Naive B cell (primary cell): ENCODE results near the gene CDK15. TPM values are rescaled to one million over a fixed set of nuclear protein-coding genes. Genes with fewer than 3 reads are reported as not detected.
"Not testable (repeated sequence)": the region's sequence is repeated elsewhere in the genome, so short reads cannot be mapped to it uniquely, and the experiment has no call there.

ENCODE experiments used
- ATAC-seq, 2 donors: fragments of 150-1000 bp; cut with Tn5 transposase; 2 replicates each; pipeline ENCODE4 v1.10.0; 2021; ENCODE audit warnings: low read depth in 2 of 2, mild to moderate bottlenecking in 2 of 2, moderate library complexity in 2 of 2
- DNase-seq: peaks from one replicate; pipeline ENCODE4 v3.0.0; 2022
- H3K27ac Mint-ChIP-seq, 6 donors: one replicate each; pipeline ENCODE4 v1.8.0; 2020 to 2022; ENCODE audit warnings: mild to moderate bottlenecking in 6 of 6, mixed read lengths in 6 of 6, moderate library complexity in 5 of 6, inconsistent platforms in 2 of 6
- H3K27me3 Mint-ChIP-seq, 3 donors: one replicate each; pipeline ENCODE4 v1.8.0; 2021 to 2022; ENCODE audit warnings: mixed read lengths in 3 of 3, mild to moderate bottlenecking in 1 of 3
- H3K36me3 Mint-ChIP-seq, 2 donors: one replicate each; pipeline ENCODE4 v1.8.0; 2020 to 2022; ENCODE audit warnings: mixed read lengths in 2 of 2, inconsistent platforms in 1 of 2, mild to moderate bottlenecking in 1 of 2
- H3K4me1 Mint-ChIP-seq, 3 donors: one replicate each; pipeline ENCODE4 v1.8.0; 2020 to 2022; ENCODE audit warnings: mixed read lengths in 3 of 3, inconsistent platforms in 1 of 3, mild to moderate bottlenecking in 1 of 3, moderate library complexity in 1 of 3
- H3K4me3 Mint-ChIP-seq, 8 donors: one replicate each; pipeline ENCODE4 v1.8.0; 2020 to 2022; ENCODE audit warnings: mild to moderate bottlenecking in 8 of 8, mixed read lengths in 8 of 8, moderate library complexity in 8 of 8, inconsistent platforms in 2 of 8
- H3K9me3 Mint-ChIP-seq, 7 donors: one replicate each; pipeline ENCODE4 v1.8.0; 2020 to 2022; ENCODE audit warnings: mixed read lengths in 7 of 7, mild to moderate bottlenecking in 5 of 7, inconsistent platforms in 2 of 7, moderate library complexity in 1 of 7
- polyA plus RNA-seq, 6 donors: library from polyadenylated mRNA; unstranded; fragments of 300-500 nt; fragmentation: Illumina TruSeq; gene quantifications; one replicate each; pipeline ENCODE4 v1.2.3, GENCODE V29; 2021; ENCODE audit warnings: low read depth in 6 of 6

The CDK15 gene
- polyA plus RNA-seq, result not detected

GRCh38 chr2:201806442-201807170 lies at the start of gene CDK15:
TSS of gene CDK15 (plus strand) at chr2:201806537. CDS start at chr2:201806665, 128 bp downstream.
- H3K27ac Mint-ChIP-seq, result peak within 1 kb of the TSS in 2 of 6 donors; percentile 47 to 83
- no peak within 1 kb of the TSS for H3K4me3 Mint-ChIP-seq
- peaks cover 0 to 4% (median 0%) of the 10 kb centered on the region in 3 donors for H3K4me1 Mint-ChIP-seq
- H3K27me3 Mint-ChIP-seq, result peaks cover 11 to 23% (median 16%) of the 10 kb centered on the region in 3 donors
- no peaks in the 10 kb centered on the region for H3K9me3 Mint-ChIP-seq
- no peak for ATAC-seq
- no peak for DNase-seq
- no peaks in the 10 kb centered on the region for H3K36me3 Mint-ChIP-seq

GRCh38 chr2:201758234-201758633 lies 48.1 kb upstream of the CDK15 start:
- Mint-ChIP-seq H3K4me1 (no peaks in the 10 kb centered on the region), H3K36me3 (peaks cover 11 to 22% of the 10 kb centered on the region in 2 donors), H3K27me3 (no peaks in the 10 kb centered on the region), H3K9me3 (no peaks in the 10 kb centered on the region), H3K27ac (no peak overlapping the region), H3K4me3 (no peak overlapping the region)
- ATAC-seq (no peak), DNase-seq (no peak)

- Mint-ChIP-seq H3K4me1 (no peaks in the 10 kb centered on the region), H3K27ac (no peak overlapping the region), H3K4me3 (no peak overlapping the region), H3K27me3 (no peaks in the 10 kb centered on the region), H3K9me3 (no peaks in the 10 kb centered on the region), H3K36me3 (peaks cover 11 to 24% of the 10 kb centered on the region in 2 donors)
- no peak for DNase-seq
- no peak for ATAC-seq
Measured at GRCh38 chr2:201758873-201759272, 47.5 kb upstream of the CDK15 start.

- DNase-seq (no peak), ATAC-seq (no peak)
- Mint-ChIP-seq H3K36me3 (peaks cover 11 to 21% of the 10 kb centered on the region in 2 donors), H3K4me1 (no peaks in the 10 kb centered on the region), H3K27ac (no peak overlapping the region), H3K4me3 (no peak overlapping the region), H3K9me3 (no peaks in the 10 kb centered on the region), H3K27me3 (no peaks in the 10 kb centered on the region)
Measured at GRCh38 chr2:201759567-201759966, 46.8 kb upstream of the CDK15 start.

- Mint-ChIP-seq H3K27ac (peak overlapping the region in 1 of 6 donors; percentile 16), H3K36me3 (peaks cover 11 to 25% of the 10 kb centered on the region in 2 donors), H3K27me3 (no peaks in the 10 kb centered on the region), H3K4me3 (no peak overlapping the region), H3K4me1 (no peaks in the 10 kb centered on the region), H3K9me3 (no peaks in the 10 kb centered on the region)
- DNase-seq (no peak), ATAC-seq (no peak)
Measured at GRCh38 chr2:201761101-201761500, 45.2 kb upstream of the CDK15 start.

- not testable (repeated sequence) for H3K27me3 Mint-ChIP-seq, DNase-seq, H3K4me3 Mint-ChIP-seq, H3K27ac Mint-ChIP-seq, ATAC-seq, H3K9me3 Mint-ChIP-seq, H3K4me1 Mint-ChIP-seq
- H3K36me3 Mint-ChIP-seq, result peaks cover 11 to 29% of the 10 kb centered on the region in 2 donors
Measured at GRCh38 chr2:201764469-201764868, 41.9 kb upstream of the CDK15 start.

- Mint-ChIP-seq H3K4me3 (no peak overlapping the region), H3K4me1 (no peaks in the 10 kb centered on the region), H3K9me3 (peaks cover 0 to 1% (median 0%) of the 10 kb centered on the region in 7 donors), H3K36me3 (peaks cover 11 to 22% of the 10 kb centered on the region in 2 donors), H3K27ac (no peak overlapping the region), H3K27me3 (no peaks in the 10 kb centered on the region)
- DNase-seq, result no peak
- no peak for ATAC-seq
Measured at GRCh38 chr2:201765799-201766198, 40.5 kb upstream of the CDK15 start.

- no peaks in the 10 kb centered on the region for H3K4me1 Mint-ChIP-seq
- H3K36me3 Mint-ChIP-seq, result peaks cover 0 to 15% of the 10 kb centered on the region in 2 donors
- H3K9me3 Mint-ChIP-seq, result peaks cover 0 to 1% (median 0%) of the 10 kb centered on the region in 7 donors
- no peak overlapping the region for H3K27ac Mint-ChIP-seq
- H3K4me3 Mint-ChIP-seq, result no peak overlapping the region
- H3K27me3 Mint-ChIP-seq, result no peaks in the 10 kb centered on the region
- ATAC-seq, result no peak
- DNase-seq, result no peak
Measured at GRCh38 chr2:201768918-201769317, 37.4 kb upstream of the CDK15 start.

GRCh38 chr2:201769666-201770373 lies 36.5 kb upstream of the CDK15 start:
- DNase-seq, result no peak
- no peaks in the 10 kb centered on the region for H3K27me3 Mint-ChIP-seq
- H3K27ac Mint-ChIP-seq, result no peak overlapping the region
- H3K4me3 Mint-ChIP-seq, result no peak overlapping the region
- ATAC-seq, result no peak
- H3K4me1 Mint-ChIP-seq, result no peaks in the 10 kb centered on the region
- peaks cover 0 to 14% of the 10 kb centered on the region in 2 donors for H3K36me3 Mint-ChIP-seq
- H3K9me3 Mint-ChIP-seq, result peaks cover 0 to 1% (median 0%) of the 10 kb centered on the region in 7 donors

- Mint-ChIP-seq H3K27ac (no peak overlapping the region), H3K9me3 (no peaks in the 10 kb centered on the region), H3K36me3 (peaks cover 0 to 6% of the 10 kb centered on the region in 2 donors), H3K4me3 (no peak overlapping the region), H3K4me1 (no peaks in the 10 kb centered on the region), H3K27me3 (no peaks in the 10 kb centered on the region)
- DNase-seq (no peak), ATAC-seq (no peak)
Measured at GRCh38 chr2:201773990-201774389, 32.3 kb upstream of the CDK15 start.

- ATAC-seq, result no peak
- no peak for DNase-seq
- Mint-ChIP-seq H3K27me3 (no peaks in the 10 kb centered on the region), H3K4me3 (no peak overlapping the region), H3K9me3 (no peaks in the 10 kb centered on the region), H3K4me1 (peaks cover 0 to 2% (median 0%) of the 10 kb centered on the region in 3 donors), H3K36me3 (peaks cover 0 to 6% of the 10 kb centered on the region in 2 donors), H3K27ac (no peak overlapping the region)
Measured at GRCh38 chr2:201774546-201774945, 31.8 kb upstream of the CDK15 start.

- no peak for DNase-seq
- Mint-ChIP-seq H3K4me1 (peaks cover 5 to 9% (median 7%) of the 10 kb centered on the region in 3 donors), H3K9me3 (no peaks in the 10 kb centered on the region), H3K4me3 (no peak overlapping the region), H3K27ac (no peak overlapping the region), H3K27me3 (no peaks in the 10 kb centered on the region), H3K36me3 (peaks cover 0 to 6% of the 10 kb centered on the region in 2 donors)
- no peak for ATAC-seq
Measured at GRCh38 chr2:201775326-201775725, 31.0 kb upstream of the CDK15 start.

GRCh38 chr2:201777043-201777442 lies 29.3 kb upstream of the CDK15 start:
- Mint-ChIP-seq H3K27me3 (no peaks in the 10 kb centered on the region), H3K4me1 (peaks cover 14 to 22% (median 17%) of the 10 kb centered on the region in 3 donors), H3K36me3 (no peaks in the 10 kb centered on the region), H3K4me3 (no peak overlapping the region), H3K27ac (no peak overlapping the region), H3K9me3 (no peaks in the 10 kb centered on the region)
- DNase-seq, result no peak
- ATAC-seq, result no peak

- Mint-ChIP-seq H3K9me3 (no peaks in the 10 kb centered on the region), H3K4me3 (peak overlapping the region in 1 of 8 donors; percentile 68), H3K27me3 (peaks cover 0 to 5% (median 0%) of the 10 kb centered on the region in 3 donors), H3K27ac (no peak overlapping the region), H3K36me3 (no peaks in the 10 kb centered on the region), H3K4me1 (peaks cover 14 to 22% (median 17%) of the 10 kb centered on the region in 3 donors)
- no peak for DNase-seq
- ATAC-seq, result no peak
Measured at GRCh38 chr2:201777869-201778268, 28.5 kb upstream of the CDK15 start.
